Testis (tissue), 3 donors: ENCODE data around the gene TCF4. TPM values are rescaled to one million over a fixed set of nuclear protein-coding genes. Genes with fewer than 3 reads are reported as not detected.

ENCODE experiments used
- DNase-seq: peaks from one replicate; pipeline ENCODE4 v3.0.0-alpha.2; 2019
- H3K27ac ChIP-seq, 2 donors: fragments of 200-600 bp; sonication (generic); one replicate each; pipeline ENCODE4 v1.5.1; 2019
- H3K27me3 ChIP-seq: fragments of 200-600 bp; sonication (generic); one replicate; pipeline ENCODE4 v1.5.1; 2019
- H3K36me3 ChIP-seq: fragments of 200-600 bp; sonication (generic); one replicate; pipeline ENCODE4 v1.5.1; 2017; ENCODE audit warnings: low read depth; ENCODE audit errors: missing control alignments
- H3K4me1 ChIP-seq: fragments of 200-600 bp; sonication (generic); one replicate; pipeline ENCODE4 v1.5.1; 2019
- H3K4me3 ChIP-seq, 2 donors: fragments of 200-600 bp; sonication (generic); one replicate each; pipeline ENCODE4 v1.5.1; 2017 to 2019
- H3K9me3 ChIP-seq: fragments of 200-600 bp; sonication (generic); one replicate; pipeline ENCODE4 v1.5.1; 2017
- CTCF ChIP-seq, 3 experiments: fragments of 450-650 bp in 2 of 3; fragments of 200-600 bp in 1 of 3; sonication (generic) in 1 of 3; IDR thresholded peaks; one replicate each; pipeline ENCODE4 v1.5.1; 2016 to 2019; ENCODE audit warnings: antibody characterized with exemption in 3 of 3, mild to moderate bottlenecking in 2 of 3, moderate library complexity in 1 of 3
- POLR2A ChIP-seq: fragments of 450-650 bp; IDR thresholded peaks from one replicate; pipeline ENCODE4 v1.6.1; 2017; ENCODE audit warnings: antibody characterized with exemption, mild to moderate bottlenecking, moderate library complexity
- WGBS, 2 donors: methylation state at CpG; one replicate each; pipeline ENCODE4 v1.1.5; 2018; 5-methylcytosine and 5-hydroxymethylcytosine counted together
- intact Hi-C: fragments of 100-400 bp; cut with DNase I; formaldehyde crosslinking; loops from one replicate; pipeline ENCODE4 v1.15.1; 2023; ENCODE audit warnings: low total_unique reads
- polyA plus RNA-seq: library from polyadenylated mRNA; stranded (reverse); fragments of 350-450 nt; fragmentation: Illumina TruSeq; extraction: RNeasy Lipid Tissue Mini Kit (QIAGEN cat#74804); gene quantifications from one replicate; pipeline ENCODE4 v1.2.3, GENCODE V29; 2014; ENCODE audit warnings: low read depth, low replicate concordance; ENCODE audit not compliant: insufficient read depth
- total RNA-seq, 2 donors: library from RNA; depleted of rRNA; stranded (reverse); fragments of >200 nt; gene quantifications; one replicate each; pipeline ENCODE4 v1.2.3, GENCODE V29; 2016

The TCF4 gene
- total and polyA plus RNA-seq, 3 donors from 2014 or later: 50.8 to 122 (median 110) TPM

- intact Hi-C loops: no loop called here
- no peak overlapping the region for H3K27ac ChIP-seq
Observed at GRCh38 chr18:55479656-55480420, 108.2 kb downstream of the TCF4 start.

GRCh38 chr18:55477860-55478581, 110.0 kb downstream of the TCF4 start:
- 36 to 48% methylated on average over 8 of the region's 8 CpGs for WGBS, 2 donors
- no peak for DNase-seq
- intact Hi-C loops: no loop called here

More at GRCh38 chr18:55479656-55480420, 108.2 kb downstream of the TCF4 start:
- DNase-seq: no peak
- TF ChIP-seq POLR2A (no peak), CTCF (IDR thresholded peaks at IDR 0.05) (no peak)
- 63% methylated on average over 9 of the region's 9 CpGs for WGBS, 2 donors
- no peaks in the 10 kb centered on the region for H3K9me3 ChIP-seq
- H3K4me3 ChIP-seq: no peak overlapping the region
- H3K4me1 ChIP-seq: peaks cover 4% of the 10 kb centered on the region
- no peaks in the 10 kb centered on the region for H3K27me3 ChIP-seq
- no peaks in the 10 kb centered on the region for H3K36me3 ChIP-seq

GRCh38 chr18:55477499-55477859, 110.5 kb downstream of the TCF4 start:
- no peaks in the 10 kb centered on the region for H3K27me3 ChIP-seq
- intact Hi-C loops: no loop called here
- H3K36me3 ChIP-seq: no peaks in the 10 kb centered on the region
- no peaks in the 10 kb centered on the region for H3K9me3 ChIP-seq
- 11 to 38% methylated on average over 4 of the region's 4 CpGs for WGBS, 2 donors
- H3K4me3 ChIP-seq: peak overlapping the region; percentile 24 to 46
- no peak for DNase-seq
- peak overlapping the region; percentile 75 to 78 for H3K27ac ChIP-seq
- TF ChIP-seq CTCF (IDR thresholded peaks at IDR 0.05) (peak in 2 of 3 experiments; percentile 5 to 9), POLR2A (no peak)
- peaks cover 4% of the 10 kb centered on the region for H3K4me1 ChIP-seq

More at GRCh38 chr18:55477860-55478581, 110.0 kb downstream of the TCF4 start:
- Histone ChIP-seq H3K36me3 (no peaks in the 10 kb centered on the region), H3K27me3 (no peaks in the 10 kb centered on the region), H3K4me1 (peaks cover 4% of the 10 kb centered on the region), H3K9me3 (no peaks in the 10 kb centered on the region), H3K4me3 (peak overlapping the region; percentile 24 to 46), H3K27ac (peak overlapping the region; percentile 75 to 78)
- TF ChIP-seq CTCF (IDR thresholded peaks at IDR 0.05) (no peak), POLR2A (no peak)

GRCh38 chr18:55475916-55476315, 112.1 kb downstream of the TCF4 start:
- Histone ChIP-seq H3K9me3 (no peaks in the 10 kb centered on the region), H3K27me3 (no peaks in the 10 kb centered on the region), H3K4me3 (no peak overlapping the region), H3K36me3 (no peaks in the 10 kb centered on the region), H3K4me1 (peaks cover 4% of the 10 kb centered on the region), H3K27ac (peak overlapping the region in 1 of 2 donors; percentile 12)
- 76 to 79% methylated on average over 1 of the region's 1 CpG for WGBS, 2 donors
- TF ChIP-seq POLR2A (no peak), CTCF (IDR thresholded peaks at IDR 0.05) (no peak)
- intact Hi-C loops: no loop called here
- DNase-seq: no peak
